GM19324 (cell line): Measurements from ENCODE around the gene JPH4.

Source experiments
- ATAC-seq: cut with Tn5 transposase; IDR thresholded peaks from one replicate; pipeline ENCODE4 v1.9.1; 2021; ENCODE audit warnings: mild to moderate bottlenecking, moderate library complexity; ENCODE audit not compliant: unreplicated experiment, low FRiP score

The JPH4 gene

DNA sequence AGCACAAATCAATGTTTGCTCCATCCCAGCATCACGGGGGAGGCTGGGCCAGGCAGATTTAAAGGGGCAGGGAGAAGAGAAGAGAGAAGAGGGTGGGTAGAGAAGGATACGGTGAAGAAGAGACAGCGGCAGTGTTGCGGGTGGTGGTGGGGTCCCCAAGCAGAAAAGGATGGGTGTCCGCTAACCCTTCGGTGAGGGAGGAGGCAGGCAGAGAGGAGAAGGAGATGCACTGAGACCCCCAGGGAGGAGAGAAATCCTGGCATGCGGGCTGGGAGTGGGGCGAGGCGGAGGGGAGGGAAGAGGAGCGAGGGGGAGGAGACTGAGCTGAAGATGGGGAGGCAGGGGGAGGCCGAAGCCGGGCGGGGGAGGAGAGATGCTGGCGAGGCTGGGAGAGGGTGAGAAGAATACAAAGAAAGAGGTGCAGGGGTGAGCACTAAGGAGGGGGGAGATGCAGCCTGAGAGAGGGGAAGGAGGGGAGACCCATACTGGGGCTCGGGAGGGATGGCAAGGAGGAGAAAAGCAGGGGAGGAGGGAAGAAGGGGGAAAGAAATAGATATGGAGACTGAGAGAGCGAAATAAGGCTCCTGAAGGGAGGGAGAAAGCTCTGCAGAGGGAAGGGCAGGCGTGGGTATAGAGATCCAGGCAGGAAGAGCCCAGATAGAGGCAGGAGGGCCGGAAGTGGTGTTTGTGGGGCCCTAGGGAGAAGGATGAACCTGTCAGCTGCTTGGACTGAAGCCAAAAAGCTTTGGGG is at the start of gene JPH4:
TSS of gene JPH4 (minus strand) at position 231 of the 751 bp plus-strand sequence. CDS start 1,337 bp downstream, outside the sequence.
- ATAC-seq = no peak

DNA sequence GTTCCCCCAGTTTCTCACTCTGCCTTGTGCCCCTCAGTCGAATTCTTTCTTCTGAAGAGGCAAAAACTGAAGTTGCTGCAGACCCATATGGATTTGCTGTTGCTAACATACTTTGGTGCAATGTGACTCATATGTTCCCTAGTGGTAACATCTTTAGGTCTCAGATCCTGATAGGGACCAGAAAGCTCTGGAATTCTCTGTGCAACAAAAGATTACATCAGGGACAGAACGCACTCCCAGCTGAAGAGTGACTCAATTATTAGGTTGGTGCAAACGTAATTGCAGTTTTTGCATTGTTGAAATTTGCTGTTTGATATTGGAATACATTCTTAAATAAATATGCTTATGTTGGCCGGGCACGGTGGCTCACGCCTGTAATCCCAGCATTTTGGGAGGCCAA is 49.4 kb upstream of the JPH4 start:
- no peak for ATAC-seq

DNA sequence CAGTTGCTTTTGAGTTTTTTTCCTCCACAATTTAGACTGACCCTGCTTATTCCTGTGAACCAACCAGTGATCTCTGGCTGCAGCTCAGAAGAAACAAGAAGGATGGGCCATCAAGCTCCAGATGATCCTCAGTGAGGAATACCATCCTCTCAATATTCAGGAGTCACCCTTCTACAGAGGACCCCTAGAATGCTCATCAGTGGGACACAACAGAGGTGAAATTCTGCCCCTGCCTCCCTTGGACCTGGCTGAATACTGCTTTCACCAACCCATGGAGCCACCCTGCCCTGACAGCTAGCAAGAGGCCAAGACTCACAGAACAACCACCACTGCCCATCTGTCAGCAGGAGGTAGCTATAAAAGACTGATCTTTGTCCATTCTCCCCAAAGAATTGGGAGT is 48.4 kb upstream of the JPH4 start:
- ATAC-seq = no peak

DNA sequence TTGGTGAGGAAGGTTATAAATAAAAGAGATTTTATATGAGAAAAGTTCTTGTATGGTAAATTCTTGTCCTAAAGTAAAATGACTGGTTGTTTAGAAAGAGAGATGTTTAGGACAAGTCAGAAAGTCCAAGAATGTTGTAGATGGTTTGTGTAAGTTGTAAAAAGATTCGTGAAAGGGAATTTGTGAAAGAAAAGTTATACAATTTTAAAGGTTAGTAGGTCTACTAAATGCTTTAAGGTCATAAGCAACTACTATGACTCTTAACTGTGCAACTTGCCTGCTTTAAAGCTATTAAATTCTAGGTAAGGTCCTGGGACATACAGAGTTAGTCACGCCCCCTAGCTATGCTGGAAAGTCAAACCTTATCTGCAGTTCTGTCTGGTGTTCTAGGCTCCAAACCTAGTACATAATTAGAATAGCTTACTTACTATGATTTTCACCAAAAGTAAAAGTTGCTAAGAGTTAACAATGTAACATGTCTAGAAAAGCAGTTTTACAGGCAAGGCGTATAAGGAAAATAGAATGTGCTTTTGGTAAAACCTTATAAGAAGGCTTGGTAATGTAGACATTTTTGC is 46.3 kb upstream of the JPH4 start:
- no peak for ATAC-seq

DNA sequence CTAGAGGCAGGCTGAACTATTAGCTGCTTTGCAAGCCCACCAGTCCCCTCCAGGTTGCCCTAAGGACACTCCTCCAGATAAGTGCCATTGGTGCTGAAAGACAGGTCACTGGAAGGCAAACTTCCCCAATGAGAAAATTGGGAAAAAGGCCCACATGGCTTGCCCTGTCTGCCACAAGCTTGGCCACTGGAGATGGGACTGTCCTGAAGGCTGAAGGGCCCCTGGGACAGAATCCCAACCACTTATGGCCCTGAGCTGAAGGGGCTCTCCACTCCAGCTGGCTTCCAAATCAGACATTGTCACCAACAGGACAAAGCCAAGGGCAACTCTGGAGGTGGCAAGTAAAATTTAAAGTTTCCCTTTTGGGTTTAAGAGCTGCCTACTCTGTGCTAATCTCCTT is 45.4 kb upstream of the JPH4 start:
- ATAC-seq = no peak

DNA sequence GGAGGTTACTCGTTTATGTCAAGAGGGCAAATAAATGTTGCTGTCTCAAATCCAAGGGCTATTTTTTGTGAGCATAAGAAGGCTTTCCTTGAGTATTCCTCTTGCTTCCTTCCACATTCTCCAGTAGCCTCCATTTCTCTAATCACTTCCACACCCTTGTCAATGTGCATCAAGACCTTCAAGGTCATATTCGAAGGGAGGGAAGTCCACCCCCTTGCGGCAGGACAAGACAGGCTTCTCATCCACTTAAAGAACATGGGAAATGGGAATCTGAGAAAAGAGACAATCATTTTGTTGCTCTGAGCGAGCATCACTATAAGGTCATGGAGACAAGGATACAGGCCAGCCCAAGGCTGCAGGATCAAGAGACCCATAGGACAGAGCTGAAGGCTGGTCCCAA is 44.4 kb upstream of the JPH4 start:
- ATAC-seq = no peak

DNA sequence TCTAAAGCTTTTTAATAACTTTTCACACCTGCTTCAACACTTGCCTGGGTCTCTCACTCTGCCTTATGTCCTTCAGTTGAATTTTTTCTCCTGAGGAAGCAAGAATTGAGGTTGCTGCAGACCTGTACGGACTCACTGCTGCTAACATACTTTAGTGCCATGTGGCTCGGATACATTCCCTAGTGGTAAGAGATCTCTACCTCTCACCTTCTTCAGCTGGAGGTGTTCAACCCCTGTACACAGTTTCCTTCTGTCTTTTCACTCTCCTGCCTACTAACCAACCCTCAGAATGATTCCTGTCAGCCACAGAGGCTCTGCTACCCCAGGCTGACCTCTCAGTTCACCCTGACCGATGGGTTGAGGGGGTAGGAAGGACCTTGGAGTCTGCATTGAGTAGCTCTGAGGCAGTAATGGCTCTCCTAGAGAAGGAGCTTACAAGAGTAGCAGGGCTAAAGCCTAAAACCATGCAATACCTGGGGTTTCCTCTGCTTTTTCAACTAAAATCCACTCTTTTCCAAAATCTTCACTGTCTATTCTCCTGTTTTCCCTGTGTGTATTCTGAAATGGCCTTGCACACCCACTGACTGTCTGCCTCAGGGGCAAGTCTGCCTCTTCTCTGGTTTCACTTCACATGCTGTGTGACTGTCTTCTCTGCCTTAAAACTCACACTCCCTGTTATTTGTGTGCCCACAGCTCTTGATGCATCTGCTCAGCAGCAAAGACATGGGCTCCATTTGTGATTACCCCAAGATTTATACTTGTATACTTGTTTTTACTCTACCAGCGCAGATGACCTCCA is 43.5 kb upstream of the JPH4 start:
- no peak for ATAC-seq

DNA sequence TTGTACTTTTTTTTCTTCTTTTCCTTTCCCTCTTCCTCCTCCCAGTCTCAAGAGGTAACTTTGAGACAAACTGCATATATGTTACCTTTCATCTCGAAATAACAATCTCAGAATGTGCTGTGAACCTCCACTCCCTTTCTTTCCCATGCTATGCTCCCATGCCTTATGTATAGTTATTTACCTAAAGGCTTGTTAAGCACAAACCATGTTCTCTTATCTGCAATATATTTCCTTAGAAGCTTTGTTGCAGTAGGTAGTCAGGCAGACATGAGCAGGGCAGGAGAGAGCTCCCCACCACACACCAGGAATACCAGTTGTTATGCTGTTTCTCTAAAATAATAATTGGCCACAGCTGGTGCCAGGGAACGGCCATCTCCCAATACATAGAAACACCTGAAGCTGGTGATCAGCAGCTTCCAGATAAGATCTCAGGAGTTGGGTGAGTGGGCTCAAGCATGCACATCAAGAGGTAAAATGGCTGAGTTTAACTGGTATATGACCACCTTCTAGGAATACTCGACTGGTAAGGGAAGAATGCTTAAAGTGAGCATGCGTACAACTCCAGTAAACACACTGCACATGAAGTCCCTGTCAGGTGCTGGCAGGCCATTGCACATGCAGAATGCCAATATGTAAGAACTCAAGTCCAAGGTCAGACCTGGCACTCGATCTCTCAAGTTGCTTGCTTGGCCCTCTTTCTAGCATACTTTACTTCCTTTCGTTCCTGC is 42.8 kb upstream of the JPH4 start:
- no peak for ATAC-seq

DNA sequence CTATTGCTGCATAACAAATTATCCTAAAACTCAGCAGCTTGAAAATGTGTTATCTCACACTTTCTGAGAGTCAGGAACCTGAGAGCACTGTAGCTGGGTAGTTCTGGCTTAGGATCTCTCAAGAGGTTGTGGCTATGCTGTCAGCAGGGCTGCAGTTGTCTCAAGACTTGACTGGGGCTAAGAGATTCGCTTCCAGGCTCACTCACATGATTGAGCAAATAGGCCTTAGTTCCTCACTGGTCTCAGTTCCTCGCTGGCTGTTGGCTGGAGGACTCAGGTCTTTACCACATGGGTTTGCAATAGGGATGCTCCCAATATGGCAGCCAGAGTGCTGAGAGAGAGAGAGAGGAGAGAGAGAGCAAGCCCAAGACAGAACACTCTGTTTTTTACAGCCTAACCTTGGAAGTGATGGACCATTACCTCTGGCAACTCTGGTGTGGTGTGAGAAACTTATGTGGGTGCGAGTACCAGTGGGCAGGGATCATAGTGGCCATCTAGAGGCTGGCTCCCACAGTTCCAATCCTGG is 41.6 kb upstream of the JPH4 start:
- ATAC-seq = no peak

DNA sequence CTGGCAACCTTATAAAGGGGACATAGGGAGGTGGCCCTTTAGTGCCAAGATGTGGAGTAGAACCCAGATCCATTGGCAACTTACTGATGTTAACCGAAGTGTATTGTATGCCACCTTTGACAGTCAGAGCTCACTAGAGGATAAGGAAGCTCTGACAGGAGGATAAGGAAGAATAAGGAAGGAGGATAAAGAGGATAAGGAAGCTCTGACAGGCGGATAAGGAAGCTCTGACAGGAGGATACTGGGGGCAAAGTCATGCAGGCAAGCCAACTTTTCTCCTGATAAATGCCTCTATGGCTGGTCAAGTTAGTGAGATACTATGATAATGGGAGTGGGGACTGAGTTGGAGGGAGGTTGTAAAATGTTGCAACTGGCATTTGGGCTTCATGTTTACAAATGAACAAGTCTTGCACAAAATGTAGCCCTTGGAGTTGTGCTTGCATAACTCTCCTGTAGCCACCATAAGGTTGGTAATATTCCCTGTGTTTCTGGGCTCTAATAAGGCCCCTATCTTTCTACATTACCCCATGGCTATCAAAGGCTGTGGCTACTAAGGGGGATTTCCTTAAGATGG is 39.9 kb upstream of the JPH4 start:
- ATAC-seq = no peak

DNA sequence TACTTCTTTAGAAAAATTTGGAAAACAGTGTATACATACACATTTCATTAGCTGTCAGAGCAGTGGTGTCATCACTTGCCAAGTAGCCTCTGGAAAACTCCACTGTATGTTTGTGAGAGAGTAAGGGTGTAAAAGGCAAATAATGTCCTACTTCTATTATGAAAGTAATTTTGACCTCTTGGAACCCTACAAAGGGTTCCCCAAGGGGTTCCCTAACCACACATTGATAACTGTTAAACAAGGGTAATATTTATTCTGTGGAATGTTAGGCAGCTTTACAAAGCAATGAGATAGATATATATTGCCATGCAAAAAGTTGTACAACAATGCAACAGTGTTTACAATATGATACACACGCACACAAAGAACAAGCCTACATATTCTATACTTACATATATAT is 38.9 kb upstream of the JPH4 start:
- ATAC-seq = no peak

DNA sequence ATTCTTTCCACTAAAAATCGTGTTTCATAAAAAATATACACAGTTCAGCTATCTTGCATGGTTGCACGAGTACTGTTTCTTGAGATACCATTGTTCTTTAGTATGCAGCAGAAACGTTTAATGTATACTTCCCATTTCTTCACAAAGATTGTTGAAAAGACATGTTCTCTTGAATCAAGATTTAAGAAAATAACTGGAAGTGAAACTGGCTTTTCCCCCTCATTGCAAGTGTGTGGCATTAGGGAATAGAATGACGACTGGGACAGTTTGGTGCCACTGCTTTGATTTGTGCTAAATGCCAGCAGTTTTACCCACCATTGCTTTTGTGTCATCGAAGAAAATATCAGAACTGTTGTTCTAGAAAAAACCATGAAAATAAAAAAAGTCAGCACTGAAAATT is 37.3 kb upstream of the JPH4 start:
- no peak for ATAC-seq

DNA sequence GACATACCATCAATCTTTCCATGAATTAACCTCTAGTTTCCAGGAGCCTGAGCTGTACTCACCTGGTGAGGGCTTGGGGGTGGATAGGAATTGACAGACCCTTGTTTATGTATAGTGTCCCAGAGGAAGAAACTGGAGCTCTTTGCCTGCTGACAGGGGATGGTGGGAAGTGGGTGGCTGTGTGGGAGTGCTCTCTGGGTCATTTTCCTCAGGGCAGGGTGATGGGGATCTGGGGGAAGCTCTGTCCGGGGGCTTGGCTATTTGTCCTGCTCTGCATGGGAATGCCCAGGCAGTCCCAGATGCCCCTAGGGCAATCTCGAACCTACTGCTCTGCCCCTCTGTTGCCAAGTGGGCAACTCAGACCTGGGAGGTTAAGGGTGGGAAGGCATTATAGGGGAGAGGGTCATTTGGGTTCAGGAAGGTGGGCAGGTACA is 35.8 kb upstream of the JPH4 start:
- ATAC-seq = no peak

DNA sequence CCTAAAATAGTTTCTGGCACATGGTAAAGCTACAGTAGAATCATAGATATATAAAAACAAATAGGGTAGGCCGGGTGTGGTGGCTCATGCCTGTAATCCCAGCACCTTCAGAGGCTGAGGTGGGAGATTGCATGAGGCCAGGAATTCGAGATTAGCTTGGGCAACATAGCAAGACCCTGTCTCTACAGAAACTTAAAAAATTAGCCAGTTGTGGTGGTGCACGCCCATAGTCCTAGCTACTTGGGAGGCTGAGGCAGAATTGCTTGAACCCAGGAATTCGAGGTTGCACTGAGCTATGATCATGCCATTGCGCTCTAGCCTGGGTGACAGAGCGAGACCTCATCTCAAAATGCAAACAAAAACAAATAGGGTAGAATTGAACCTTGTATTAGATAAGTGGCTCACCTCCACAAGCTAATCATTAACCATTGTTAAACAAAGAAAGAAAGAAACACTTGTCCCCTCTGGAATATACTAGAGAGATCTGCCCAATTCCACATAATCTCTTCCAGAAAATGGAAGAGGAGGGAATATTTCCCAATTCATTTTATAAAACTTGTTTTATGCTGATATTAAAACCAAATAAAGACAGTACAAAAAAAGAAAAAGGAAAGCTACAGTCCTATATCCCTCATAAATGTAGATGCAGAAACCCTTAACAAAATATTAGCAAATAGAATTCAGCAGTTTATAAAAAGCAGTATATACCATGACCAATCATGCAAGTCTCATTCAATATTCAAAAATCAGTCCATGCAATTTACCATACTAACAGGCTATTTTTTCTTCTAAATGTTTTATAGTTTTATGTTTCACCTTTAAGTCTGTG is 34.9 kb upstream of the JPH4 start:
- ATAC-seq = no peak

DNA sequence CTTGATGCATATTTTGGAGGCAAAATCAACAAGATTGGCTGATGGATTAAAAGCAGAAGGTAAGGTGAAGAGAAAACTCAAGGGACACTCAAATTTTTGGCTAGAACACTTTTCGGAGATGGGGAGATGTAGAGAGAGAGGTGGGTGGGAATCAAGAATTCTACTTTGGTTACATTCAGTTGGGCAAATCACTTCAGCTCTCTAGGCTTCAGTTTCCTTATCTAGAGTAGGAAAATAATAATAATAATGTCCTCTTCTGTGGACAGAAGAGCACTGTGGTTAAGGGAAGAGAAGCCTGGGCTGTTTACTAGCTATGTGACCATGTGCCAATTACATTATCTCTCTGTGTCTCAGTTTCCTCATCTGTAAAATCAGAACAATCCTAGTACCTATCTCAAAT is 34.2 kb upstream of the JPH4 start:
- ATAC-seq = no peak

DNA sequence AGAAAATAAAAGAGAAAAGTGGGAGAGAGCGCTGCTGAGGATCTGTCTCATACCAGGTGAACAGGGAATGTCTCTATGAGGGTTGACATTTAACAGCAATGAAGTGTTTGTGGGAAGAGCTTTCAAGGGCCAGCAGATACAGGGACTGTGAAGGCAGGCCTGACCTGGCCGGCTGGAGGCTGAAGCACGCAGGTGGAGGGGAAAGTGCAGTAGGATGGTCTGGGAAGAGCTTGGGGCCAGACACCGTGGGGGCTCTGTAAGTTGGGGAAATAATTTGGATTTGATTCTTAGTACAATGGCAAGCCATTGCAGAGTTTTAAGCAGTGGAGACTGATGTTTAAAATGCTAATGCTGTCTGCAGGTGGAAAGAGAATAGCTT is 33.8 kb upstream of the JPH4 start:
- ATAC-seq = no peak

DNA sequence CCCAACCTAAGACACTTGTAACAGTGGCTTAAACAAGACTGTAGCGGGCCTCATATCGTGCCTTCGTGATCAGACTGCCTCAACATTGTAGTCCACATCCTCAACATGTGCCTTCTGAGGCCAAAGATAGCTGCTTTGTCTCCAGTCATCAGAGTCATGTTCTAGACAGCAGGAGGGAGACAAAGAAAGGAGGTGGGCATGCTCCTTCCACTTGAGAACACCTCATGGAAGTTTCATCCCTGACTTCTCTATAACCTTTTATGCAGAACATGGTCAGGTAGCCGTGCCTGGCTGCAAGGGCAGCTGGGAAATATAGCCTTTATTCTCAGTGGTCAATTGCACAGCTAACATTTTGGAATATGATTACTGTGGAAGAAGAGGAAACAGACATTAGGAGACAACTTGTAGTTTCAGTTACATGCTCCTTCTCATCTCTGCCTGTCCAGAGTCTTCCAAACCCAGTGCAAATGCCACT is 32.3 kb upstream of the JPH4 start:
- no peak for ATAC-seq

DNA sequence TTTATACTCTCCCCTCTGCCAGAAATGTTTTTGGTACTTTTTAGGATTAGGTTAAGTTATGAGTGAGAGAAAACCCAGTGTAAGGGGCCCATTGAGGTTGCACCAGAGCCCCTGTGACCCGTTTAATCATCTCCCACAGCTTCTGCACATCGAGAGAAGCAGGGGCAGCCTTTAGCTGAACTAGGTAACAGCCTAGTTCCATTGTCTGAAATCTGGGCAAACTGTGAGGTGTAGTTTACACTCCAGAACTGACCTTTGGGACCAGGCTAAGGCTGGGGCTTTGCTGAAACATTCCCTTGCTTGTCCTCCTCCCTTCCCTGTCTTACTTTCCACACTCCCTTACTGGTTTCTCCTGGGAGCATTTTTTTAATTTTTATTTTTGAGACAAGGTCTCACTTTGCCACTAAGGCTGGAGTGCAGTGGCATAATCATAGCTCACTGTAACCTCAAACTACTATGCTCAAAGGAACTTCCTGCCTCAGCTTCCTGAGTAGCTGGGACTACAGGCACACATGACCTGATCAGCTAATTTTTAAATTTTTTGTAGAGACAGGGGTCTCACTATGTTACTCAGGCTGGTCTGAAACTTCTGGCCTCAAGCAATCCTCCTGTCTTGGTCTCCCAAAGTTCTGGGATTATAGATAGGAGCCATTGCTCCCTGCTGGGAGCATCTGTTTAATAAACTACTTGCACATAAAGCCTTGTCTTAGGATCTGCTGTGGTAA is 31.7 kb upstream of the JPH4 start:
- ATAC-seq = no peak
